Activated T-cell treated with anti-CD3 and anti-CD28 coated beads for 24 hours (primary cell): ENCODE data around the gene SPAG5.
"Not testable (repeated sequence)": the region's sequence is repeated elsewhere in the genome, so short reads cannot be mapped to it uniquely, and the experiment has no call there.

Experiments
- DNase-seq: peaks from one replicate; pipeline ENCODE4 v3.0.0-alpha.2; 2020; ENCODE audit warnings: low read depth

The SPAG5 gene

GRCh38 chr17:28612936-28613872, 14.4 kb upstream of the SPAG5 start:
- DNase-seq = no peak

- no peak for DNase-seq
Observed at GRCh38 chr17:28612531-28612930, 13.7 kb upstream of the SPAG5 start.

- no peak for DNase-seq
Observed at GRCh38 chr17:28610376-28610775, 11.6 kb upstream of the SPAG5 start.

GRCh38 chr17:28604031-28604430, 5.2 kb upstream of the SPAG5 start:
- DNase-seq = not testable (repeated sequence)

GRCh38 chr17:28599311-28600184, 723 bp upstream of the SPAG5 start:
- DNase-seq = peak; percentile 57

GRCh38 chr17:28598389-28598788, 436 bp downstream of the SPAG5 start:
- DNase-seq = no peak

GRCh38 chr17:28597606-28598383, 1.0 kb downstream of the SPAG5 start:
- DNase-seq = no peak

GRCh38 chr17:28592260-28592659, 6.6 kb downstream of the SPAG5 start:
- no peak for DNase-seq

- DNase-seq = no peak
Observed at GRCh38 chr17:28585851-28586250, 13.0 kb downstream of the SPAG5 start.

GRCh38 chr17:28584434-28584833, 14.4 kb downstream of the SPAG5 start:
- DNase-seq = no peak

- no peak for DNase-seq
Observed at GRCh38 chr17:28582513-28582912, 16.3 kb downstream of the SPAG5 start.

- DNase-seq = no peak
Observed at GRCh38 chr17:28580959-28581358, 17.9 kb downstream of the SPAG5 start.

GRCh38 chr17:28579526-28579925, 19.3 kb downstream of the SPAG5 start:
- no peak for DNase-seq

- DNase-seq = no peak
Observed at GRCh38 chr17:28578246-28579195, 20.3 kb downstream of the SPAG5 start.

GRCh38 chr17:28577466-28577824, 21.4 kb downstream of the SPAG5 start:
- DNase-seq = no peak

GRCh38 chr17:28576758-28577465, 21.9 kb downstream of the SPAG5 start, which contains the start of gene ALDOC:
Gene ALDOC (minus strand): TSS chr17:28576895. CDS start chr17:28575532, 1,363 bp downstream.
- DNase-seq = peak; percentile 96

- not testable (repeated sequence) for DNase-seq
Observed at GRCh38 chr17:28576016-28576415, 22.8 kb downstream of the SPAG5 start.

GRCh38 chr17:28575126-28575795, 23.6 kb downstream of the SPAG5 start:
- no peak for DNase-seq

- DNase-seq = no peak
Observed at GRCh38 chr17:28574526-28574925, 24.3 kb downstream of the SPAG5 start.
